ENCODE results near the gene ACTR3. TPM values are rescaled to one million over a fixed set of nuclear protein-coding genes. Genes with fewer than 3 reads are reported as not detected.
A peak's percentile ranks its signal among the peaks of the same experiment; 100 is the strongest.

The ACTR3 gene
- total and polyA plus RNA-seq, 2 of the 8 experiments (the other 6 are each of a cell fraction or from before 2014, with no cell fraction given), result 51.7 to 184 TPM

DNA sequence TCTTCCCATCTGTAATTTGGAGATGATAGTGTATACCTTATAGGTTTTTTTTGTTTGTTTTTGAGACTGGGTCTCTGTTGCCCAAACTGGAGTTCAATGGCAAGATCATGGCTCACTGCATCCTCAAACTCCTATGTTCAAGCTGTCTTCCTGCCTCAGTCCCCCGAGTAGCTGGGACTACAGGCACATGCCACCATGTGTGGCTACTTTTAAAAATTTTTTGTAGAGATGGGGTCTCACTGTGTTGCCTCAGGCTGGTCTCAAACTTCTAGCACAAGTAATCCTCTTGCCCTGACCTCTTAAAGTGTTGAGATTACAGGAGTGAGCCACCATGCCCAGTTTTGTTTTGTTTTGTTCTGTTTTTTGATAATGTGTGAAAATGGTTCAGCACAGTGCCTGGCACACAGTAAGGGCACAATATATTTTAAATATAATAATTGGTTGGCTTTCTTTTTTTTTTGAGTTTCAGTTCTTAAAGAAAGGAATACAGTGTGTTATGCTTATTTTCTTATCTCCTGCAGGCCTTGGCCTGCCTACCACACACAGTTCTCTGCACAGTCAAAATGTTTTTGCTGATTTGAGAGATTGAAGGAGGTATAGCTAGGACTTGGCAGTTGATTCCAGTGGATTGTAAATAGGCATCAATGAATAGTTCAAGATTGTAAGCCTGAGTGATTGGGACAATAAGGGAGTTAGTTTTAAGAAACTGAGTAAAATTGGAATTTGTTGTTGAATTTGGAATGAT lies 6.1 kb downstream of the ACTR3 start:
- no peaks in the 10 kb centered on the region; a peak in 1 of 8 replicates for H3K36me3 ChIP-seq (ENCODE audit: control insufficient read depth in 2 of 4, insufficient read depth in 4 of 4, low read length in 3 of 4)
- peaks cover 0 to 11% (median 7%) of the 10 kb centered on the region in 4 experiments; a peak in 4 of 7 replicates for H3K4me1 ChIP-seq (replicated peaks in 1 of 4; ENCODE audit: control insufficient read depth in 3 of 4, insufficient read depth in 4 of 4, low read length in 3 of 4)
- H3K4me2 ChIP-seq (ENCODE audit: insufficient read depth in 1 of 2, low read depth in 2 of 2, low read length in 2 of 2), result no peak overlapping the region; a peak in 1 of 4 replicates
- H2AFZ ChIP-seq (ENCODE audit: low read length), result no peak overlapping the region
- 71% methylated on average over 1 of the region's 1 CpG; no CpG with 5 or more reads in 1 of the 2 experiments for WGBS, 2 experiments (ENCODE audit: extremely low coverage in 1 of 2, insufficient coverage in 1 of 2, insufficient read length in 1 of 2, insufficient replicate concordance in 2 of 2, low coverage in 1 of 2, low lambda C conversion rate in 2 of 2, missing lambda C conversion rate in 1 of 2)
- H2BK5ac ChIP-seq (ENCODE audit: low read depth, low read length), result no peak overlapping the region
- no peak overlapping the region for H3K27ac ChIP-seq (ENCODE audit: low read depth, low read length)
- H3K4me3 ChIP-seq (ENCODE audit: extremely low read depth in 1 of 4, insufficient read depth in 2 of 4, low read depth in 3 of 4, low read length in 4 of 4), result no peak overlapping the region
- peaks cover 11 to 18% of the 10 kb centered on the region in 2 experiments for H4K20me1 ChIP-seq (replicated peaks in 1 of 2; ENCODE audit: control insufficient read depth in 1 of 2, insufficient read depth in 2 of 2, low read length in 2 of 2)
- no peak overlapping the region for H2BK120ac ChIP-seq (replicated peaks; ENCODE audit: low read depth, low read length)
- no peak overlapping the region for H2BK12ac ChIP-seq (ENCODE audit: low read depth, low read length)
- H2BK15ac ChIP-seq (ENCODE audit: low read length), result no peak overlapping the region
- no peak overlapping the region for H4K5ac ChIP-seq (ENCODE audit: insufficient read length, low read depth, low read length)
- H3K23me2 ChIP-seq (ENCODE audit: low read depth, low read length), result peaks cover 3% of the 10 kb centered on the region; the same call in 1 of the 2 replicates
- no peaks in the 10 kb centered on the region for H3K27me3 ChIP-seq (replicated peaks in 1 of 4; ENCODE audit: control insufficient read depth in 3 of 4, extremely low read depth in 1 of 4, insufficient read depth in 3 of 4, low read length in 3 of 4)
- DNase-seq (ENCODE audit: low read depth in 1 of 2, low spot score in 2 of 2) (no peak), FAIRE-seq (no peak)
- peak overlapping the region; percentile 100 for H3K23ac ChIP-seq (ENCODE audit: insufficient read length)
- no peak overlapping the region for H2BK20ac ChIP-seq (ENCODE audit: low read length)
- POLR2A ChIA-PET (ENCODE audit: partially characterized antibody), result interaction anchor here (1.4 to 2.3 kb wide), 2 partner anchors 8 to 17 kb away, joined by 4 to 6 read pairs; no protein-coding TSS in a partner anchor
- peaks cover 11 to 99% of the 10 kb centered on the region in 2 experiments; a peak in 3 of 4 replicates for H3K79me2 ChIP-seq (ENCODE audit: control insufficient read depth in 1 of 2, insufficient read depth in 2 of 2, low read length in 2 of 2)
- no peak overlapping the region for H2AK5ac ChIP-seq (ENCODE audit: low read depth, low read length)
- no peaks in the 10 kb centered on the region for H3K9me3 ChIP-seq (ENCODE audit: insufficient read depth in 2 of 2, low read depth in 1 of 2, low read length in 1 of 2)
- TF ChIP-seq PHF8 (conservative IDR thresholded peaks at IDR 0.05; ENCODE audit: low read depth, low read length) (no peak), HDAC2 (IDR thresholded peaks at IDR 0.05; ENCODE audit: borderline replicate concordance in 1 of 2, low read depth in 2 of 2, low read length in 2 of 2) (no peak), KDM1A (IDR thresholded peaks at IDR 0.05; ENCODE audit: borderline replicate concordance, low read length) (no peak), CEBPB (IDR thresholded peaks at IDR 0.05; ENCODE audit: low read depth, low read length) (no peak), TCF12 (IDR thresholded peaks at IDR 0.05; ENCODE audit: low read depth, low read length) (no peak), TAF1 (IDR thresholded peaks at IDR 0.05; ENCODE audit: low read depth, low read length) (no peak), NRF1 (IDR thresholded peaks at IDR 0.05; ENCODE audit: low read depth, low read length) (no peak), RFX5 (IDR thresholded peaks at IDR 0.05; ENCODE audit: borderline replicate concordance, low read depth, low read length) (no peak), RAD21 (IDR thresholded peaks at IDR 0.05 in 1 of 2, conservative IDR thresholded peaks at IDR 0.05 in 1 of 2; ENCODE audit: low read depth in 2 of 2, low read length in 2 of 2) (no peak), EGR1 (IDR thresholded peaks at IDR 0.05; ENCODE audit: borderline replicate concordance, low read depth, low read length) (no peak)
- no peaks in the 10 kb centered on the region; the same call in 1 of the 2 replicates for H3K79me1 ChIP-seq (ENCODE audit: low read depth, low read length)
- H3K18ac ChIP-seq (ENCODE audit: extremely low read depth, low read length), result no peak overlapping the region
- H3K56ac ChIP-seq (replicated peaks; ENCODE audit: insufficient read length, low read depth, low read length), result no peak overlapping the region
- no peak overlapping the region for H3K4ac ChIP-seq (replicated peaks; ENCODE audit: insufficient read length, low read depth, low read length)
- no peak overlapping the region for H3K9ac ChIP-seq (replicated peaks in 1 of 4; ENCODE audit: extremely low read depth in 1 of 4, low read depth in 3 of 4, low read length in 3 of 4)
- H4K91ac ChIP-seq (replicated peaks; ENCODE audit: insufficient read length, low read length), result no peak overlapping the region
- H4K8ac ChIP-seq (ENCODE audit: extremely low read depth, insufficient read depth, low read length), result no peak overlapping the region
- H3K14ac ChIP-seq (ENCODE audit: insufficient read length), result no peak overlapping the region
- CTCF ChIA-PET (ENCODE audit: partially characterized antibody), result interaction anchor here (0.8 to 1.2 kb wide), 3 partner anchors 63 to 83 kb away, joined by 3 to 4 read pairs (median 3); no protein-coding TSS in a partner anchor
